GM21526 (cell line): ENCODE data around the gene IER5.

Experiments used
- ATAC-seq: cut with Tn5 transposase; IDR thresholded peaks from one replicate; pipeline ENCODE4 v1.9.1; 2021; ENCODE audit warnings: moderate library complexity; ENCODE audit not compliant: unreplicated experiment, low FRiP score

The IER5 gene

DNA sequence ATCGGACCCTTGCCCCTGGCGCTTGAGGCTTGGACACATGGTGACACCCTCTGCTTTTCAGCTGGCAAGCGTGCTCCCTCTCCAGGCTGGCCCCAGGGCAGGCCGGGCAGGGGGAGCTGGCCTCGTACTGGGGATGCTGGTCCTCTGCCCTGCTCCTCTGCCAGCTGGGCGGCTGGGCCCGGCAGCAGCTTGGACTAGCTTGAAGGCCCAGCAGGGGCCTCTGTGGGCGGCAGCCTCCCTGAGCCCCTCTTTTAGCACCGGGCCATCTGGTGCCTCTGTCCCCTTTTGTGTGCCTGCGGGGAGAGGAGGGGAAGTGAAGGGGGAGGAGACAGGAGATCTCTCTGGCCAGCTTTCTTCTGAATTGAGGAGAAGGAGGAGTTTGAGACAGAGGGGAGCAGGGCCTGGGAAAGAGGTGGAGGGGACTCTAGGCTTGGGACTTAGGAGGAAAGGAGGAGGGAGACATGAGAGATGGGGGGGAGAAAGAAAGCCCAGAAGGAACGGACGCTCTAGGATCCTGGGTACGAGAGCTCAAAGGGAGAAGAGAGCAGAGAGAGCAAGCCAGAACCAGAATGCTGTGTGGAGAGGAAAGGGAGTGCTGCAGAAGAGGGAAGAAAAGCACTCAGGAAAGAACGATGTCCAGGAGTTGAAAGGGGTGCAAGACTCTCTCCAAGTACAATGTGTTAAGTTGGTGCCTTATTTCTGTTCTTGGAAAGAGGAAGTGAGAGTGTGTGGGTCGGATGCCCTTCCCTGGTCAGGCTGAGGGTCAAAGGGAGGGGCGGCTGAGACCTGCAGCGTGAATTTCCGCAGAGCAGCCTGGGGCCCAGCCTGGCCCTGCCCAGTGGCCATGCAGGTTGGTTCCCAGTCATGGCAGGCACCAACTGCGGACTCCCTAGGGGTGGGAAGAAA, 40.3 kb downstream of the IER5 start:
- peak; percentile 45 for ATAC-seq

DNA sequence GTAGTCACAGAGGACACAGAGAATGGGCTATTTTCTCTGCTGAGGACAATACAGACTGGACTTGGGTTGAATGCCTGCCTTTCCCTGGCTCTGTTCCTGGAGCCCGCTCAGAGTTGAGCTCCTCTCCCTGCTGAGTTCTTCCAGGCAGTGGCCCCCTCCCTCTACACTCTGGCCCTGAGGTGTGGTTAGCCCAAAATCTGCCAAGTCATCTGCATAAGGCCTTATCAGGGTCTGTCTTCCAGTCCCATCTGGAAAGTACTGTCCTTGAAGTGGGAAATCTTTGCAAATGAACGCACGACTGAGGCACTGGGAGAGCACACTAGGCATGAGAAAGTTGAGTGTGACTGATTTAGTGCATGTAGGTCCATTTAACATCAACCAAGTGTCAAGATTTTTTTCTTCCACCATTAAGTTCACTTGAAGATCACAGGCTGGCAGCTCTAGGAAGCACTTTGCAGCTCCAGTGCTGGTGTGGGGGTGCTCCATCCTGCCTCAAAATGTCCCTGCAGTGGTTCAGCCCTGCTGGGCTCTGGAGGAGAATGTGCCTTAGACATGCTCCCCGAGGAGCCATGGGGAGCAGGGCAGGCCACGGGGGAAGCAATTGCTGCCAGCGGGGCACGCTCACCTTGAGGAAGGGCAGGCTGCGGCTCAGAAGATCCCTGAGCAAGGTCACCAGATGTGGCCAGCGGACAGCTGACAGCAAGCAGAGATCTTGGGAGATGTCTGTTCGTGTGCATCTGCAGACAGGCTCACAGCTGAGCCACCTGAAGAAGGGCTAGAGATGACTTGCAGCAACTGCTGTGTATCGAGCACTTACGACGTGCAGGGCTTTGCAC, 41.5 kb downstream of the IER5 start:
- ATAC-seq: no peak

DNA sequence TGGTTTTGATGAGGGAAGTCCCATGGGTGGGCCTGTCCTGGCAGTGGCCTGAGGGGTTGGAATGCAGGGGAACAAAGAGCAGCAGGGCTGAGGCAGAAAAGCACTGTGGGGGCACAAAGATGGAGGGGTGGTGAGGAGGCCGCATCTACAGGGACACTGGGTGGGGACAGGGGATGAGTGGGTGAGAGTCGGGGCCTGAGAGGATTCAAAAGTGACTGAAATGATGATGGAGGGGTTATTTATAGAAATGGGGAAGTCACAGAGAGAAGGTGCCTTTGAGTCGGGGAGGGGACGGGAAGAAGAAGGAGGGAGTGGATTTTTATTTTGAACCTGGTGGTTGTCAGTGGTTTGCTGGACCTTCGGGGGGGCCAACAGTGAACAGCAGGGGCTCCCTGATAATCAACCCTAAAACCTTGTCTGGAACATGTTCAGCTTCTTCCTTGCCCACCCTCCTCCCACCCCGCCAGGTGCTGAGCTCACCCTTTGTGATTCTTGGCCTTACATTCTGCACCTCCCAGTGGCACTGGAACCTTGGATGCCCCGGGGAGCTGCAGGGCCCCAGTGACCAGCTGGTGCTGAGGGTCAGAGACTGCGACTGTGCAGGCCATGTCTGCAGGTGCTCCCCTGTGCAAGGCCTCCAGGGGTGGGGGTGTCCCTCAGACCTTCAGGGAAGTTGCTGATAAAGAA, 42.9 kb downstream of the IER5 start:
- ATAC-seq: no peak

DNA sequence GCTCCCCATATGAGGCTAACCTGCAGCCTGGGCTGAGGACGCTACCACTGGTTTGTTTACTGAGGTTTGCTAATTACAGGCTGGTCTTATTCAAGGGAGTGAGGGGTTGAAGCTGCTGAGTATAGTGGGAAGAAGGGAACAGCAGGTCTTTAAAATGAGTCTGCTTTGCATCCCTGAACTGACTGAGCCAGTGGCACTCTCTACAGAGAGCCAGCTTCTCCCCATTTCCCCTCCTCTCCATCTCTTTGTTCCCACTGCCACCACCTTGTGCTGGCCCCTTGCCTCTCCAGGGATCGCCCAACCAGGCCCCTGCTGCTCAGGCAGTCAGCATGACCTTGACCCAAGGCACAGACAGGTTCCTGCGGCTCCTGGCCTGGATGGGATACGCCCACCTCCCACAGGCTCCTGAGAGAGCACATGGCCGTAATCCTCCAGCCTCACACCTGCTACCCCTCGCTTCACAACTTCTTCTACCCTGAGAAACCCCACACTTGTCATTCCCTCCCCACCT, 45.0 kb downstream of the IER5 start:
- ATAC-seq: no peak

DNA sequence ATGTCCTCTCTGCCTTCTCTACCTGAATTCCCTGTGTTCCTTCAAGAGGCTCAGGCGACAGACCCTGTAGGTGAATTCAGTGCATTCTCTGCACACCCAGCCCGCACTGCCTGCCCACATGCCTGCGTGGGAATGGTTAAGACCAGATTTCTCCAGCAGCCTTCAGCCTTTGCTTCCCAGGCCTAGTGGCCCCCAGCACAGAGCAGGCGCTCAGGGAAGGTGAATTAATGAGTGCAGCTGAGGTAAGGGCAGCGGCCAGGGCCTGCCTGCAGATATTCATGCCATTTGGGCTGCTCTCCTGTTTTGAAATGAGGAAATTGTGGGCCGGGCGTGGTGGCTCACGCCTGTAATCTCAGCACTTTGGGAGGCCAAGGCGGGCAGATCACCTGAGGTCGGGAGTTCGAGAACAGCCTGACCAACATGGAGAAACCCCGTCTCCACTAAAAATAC, 45.5 kb downstream of the IER5 start:
- ATAC-seq: no peak

DNA sequence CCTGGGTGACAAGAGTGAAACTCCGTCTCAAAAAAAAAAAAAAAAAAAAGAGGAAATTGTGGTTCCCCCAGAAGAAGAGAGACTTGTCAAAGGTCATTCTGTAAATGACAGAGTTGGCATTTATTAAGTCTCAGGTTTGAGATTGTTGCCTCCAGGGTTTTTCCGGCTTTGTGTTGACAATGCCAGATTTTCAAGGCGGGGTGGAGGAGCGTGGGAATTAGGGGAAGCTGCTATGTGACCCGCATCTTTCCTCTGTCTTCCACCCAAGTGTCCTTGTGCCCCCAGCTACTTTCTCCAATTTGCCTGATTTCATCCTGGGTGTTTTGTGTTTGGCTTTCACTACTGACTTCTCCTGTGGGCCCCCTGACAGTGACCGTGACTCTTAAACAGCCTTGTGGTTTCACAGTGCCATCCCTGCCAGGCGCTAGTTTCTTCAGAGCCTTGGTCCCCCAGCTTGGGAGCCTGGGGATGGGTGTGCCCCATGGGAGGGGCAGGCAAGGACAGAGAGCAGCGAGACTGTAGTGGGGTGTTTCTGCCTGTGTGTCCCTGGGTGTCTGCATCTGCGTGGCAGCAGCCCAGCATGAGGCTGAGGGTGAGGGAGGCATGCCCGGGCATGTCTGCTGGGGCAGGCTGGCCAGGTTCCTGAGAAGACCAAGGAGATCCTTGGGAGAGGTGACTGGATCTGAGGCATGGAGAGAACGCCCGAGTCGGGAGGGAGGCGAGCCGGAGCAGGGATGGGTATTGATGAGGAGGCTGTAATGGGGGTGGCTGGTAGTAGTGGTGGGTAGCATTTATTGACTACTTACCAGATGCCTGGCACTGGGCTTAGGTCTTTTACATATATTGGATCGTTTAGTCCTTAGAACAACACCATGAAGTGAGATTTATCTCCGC, 46.3 kb downstream of the IER5 start:
- ATAC-seq: peak; percentile 37

DNA sequence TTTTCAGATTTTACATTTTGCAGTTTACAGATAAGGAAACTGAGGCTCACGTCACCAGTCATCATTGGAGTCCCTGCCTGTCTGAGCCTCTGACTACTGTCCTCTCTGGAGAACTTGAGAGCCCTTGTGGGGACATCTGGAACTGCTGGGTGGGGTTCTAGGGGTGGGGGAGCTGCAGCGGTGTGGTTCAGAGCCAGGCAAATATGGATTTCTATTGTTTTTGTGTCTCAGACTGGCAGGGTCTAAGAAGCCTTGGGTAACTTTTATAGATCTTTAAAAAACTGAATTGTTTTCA, 46.9 kb downstream of the IER5 start:
- ATAC-seq: no peak

DNA sequence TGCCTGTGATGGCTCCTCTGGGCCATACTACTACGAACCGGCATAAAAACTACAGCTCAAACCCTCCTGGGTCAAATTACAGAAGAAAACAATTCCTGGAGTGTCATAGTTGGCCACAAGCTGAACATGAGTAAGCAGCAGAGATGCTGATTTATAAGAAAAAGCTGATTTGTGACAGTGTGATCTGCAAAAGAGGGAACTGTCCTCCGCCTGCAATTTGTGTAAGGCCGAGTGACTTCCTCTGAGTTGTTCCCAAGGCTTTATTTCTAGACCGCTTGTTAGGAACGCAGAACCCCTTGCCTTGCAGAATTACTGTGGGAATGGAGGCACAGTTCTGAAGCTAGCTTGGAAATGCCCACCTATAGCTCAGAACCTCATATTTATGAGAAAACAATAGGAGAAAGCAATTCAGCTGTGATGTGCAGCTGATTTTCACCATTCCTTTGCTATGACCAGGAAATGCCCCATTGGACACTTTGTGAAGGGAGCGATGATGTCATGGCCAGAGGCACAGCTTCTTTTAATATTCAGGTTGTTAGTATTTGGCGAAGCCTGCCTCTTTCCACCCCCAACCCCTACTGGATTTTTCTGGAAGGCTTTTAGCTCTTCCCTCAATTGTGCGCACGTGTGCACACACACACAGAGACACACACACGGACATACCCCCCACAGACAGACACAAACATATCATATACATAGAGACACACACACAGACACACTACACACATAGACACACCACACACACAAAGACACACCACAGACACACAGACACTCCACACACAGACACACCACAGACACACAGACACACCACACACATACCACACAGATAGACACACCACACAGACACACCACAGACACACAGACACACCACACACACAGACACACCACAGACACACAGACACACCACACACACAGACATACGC, 47.6 kb downstream of the IER5 start:
- ATAC-seq: no peak

DNA sequence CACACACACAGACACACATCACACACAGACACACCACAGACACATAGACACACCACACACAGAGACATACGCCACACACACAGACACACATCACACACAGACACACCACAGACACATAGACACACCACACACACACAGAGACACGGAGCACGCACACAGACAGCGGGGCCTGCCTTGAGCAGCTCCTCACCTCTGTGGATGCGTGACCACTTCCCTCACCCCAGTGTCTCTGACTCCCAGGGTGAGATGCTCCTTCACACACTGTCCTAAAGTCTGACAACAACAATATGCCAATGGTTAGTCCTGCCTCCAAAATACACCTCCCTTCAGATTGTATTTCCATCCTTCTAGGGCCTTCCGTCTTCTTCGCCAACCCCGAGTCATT, 48.2 kb downstream of the IER5 start:
- ATAC-seq: no peak

DNA sequence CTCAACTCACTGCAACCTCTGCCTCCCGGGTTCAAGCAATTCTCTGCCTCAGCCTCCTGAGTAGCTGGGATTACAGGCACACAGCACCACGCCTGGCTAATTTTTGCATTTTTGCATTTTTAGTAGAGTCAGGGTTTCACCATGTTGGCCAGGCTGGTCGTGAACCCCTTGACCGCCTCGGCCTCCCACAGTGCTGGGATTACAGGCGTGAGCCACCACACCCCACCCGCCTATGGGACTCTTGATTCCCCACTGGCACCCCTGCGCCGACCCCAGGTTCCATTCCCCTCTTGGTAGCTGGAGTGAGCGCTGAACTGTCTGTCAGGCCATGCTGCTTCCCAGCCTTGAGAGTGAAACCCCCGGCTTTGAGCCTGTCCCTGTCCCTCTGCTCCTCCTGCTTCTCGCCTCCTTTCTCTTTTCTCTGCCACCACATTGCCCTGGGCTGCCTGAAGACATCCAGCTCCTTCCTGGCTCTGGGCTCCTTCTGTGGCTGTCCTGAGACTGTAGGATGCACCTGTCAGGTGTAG, 48.8 kb downstream of the IER5 start:
- no peak for ATAC-seq

DNA sequence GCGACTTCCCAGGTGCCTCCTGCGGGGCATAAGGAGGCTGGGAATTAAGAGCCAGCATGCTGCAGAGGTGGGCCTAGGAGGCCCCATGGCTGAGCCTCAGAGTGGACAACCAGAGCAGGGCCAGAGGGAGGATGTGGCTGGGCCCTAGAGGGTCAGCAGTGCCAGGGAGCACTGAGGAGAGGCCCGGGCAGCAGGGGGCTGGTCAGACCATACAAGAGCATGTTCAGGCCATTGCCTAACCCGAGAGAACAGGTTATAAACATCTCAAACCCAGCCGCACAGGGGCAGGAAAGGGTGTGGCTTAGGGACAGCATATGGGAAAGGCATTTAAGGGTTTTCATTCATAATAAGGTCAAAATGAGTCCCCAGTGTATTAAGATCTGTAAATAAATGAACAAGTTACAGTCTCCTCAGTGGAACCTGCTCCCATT, 51.1 kb downstream of the IER5 start:
- no peak for ATAC-seq

DNA sequence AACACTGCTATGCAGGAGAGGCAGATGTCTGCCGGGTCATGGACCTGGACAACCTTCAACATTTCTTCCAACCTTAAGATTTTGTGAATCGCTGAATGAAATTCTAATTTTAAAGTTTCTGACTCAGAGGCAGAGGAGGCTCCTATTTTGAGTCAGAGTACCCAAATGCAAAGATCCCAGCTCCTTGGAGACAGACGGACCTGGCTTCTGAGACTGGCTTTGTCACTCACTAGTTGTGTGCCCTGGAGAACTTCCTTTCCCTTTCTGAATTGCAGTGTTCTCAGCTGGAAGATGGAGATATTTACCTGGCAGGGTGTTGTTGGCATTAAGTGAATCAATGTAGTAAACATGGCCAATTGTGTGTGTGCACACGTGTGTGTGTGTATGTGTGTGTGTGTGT, 51.9 kb downstream of the IER5 start:
- ATAC-seq: no peak

DNA sequence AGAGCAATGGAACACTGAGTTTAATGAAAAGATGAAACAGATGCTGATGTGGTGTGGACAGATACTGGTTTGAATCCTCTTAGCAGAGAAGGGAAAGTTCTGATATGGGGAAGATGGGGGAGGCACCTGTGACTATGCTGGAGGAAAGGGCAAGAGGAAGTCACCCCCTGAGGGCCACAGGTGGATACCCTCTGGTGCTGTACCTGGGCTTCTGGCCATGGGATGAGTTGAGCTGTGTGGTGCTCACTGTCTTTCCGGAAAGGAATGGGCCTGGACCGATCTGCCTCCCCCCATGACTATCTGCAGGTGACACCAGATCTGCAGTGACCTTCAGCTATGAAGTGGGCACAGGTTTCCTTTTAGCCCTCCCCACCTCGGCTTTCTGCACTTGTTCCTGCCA, 52.4 kb downstream of the IER5 start:
- no peak for ATAC-seq

DNA sequence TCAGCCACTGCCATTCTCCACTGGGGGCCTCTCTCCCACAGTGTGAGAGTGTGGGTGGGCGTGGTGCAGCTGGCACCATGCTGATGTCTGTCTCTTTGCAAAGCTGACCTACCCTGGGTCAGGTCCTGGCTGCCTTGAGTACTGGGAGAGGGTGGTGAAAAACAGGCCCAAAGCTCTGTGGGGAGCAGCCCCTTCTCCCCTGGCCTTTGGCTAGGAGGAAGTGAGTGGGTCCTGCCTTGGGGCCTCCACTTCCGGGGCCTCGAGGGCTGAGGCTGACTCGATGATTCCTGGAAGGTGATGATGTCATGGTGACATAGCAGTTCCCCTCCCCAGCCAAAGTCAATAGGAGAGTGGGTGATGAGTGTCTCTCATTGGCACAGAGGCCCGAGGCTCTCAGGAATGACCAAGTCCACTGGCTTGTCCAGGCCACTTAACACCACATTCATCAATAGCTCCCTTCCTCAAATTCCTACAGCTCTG, 53.0 kb downstream of the IER5 start:
- ATAC-seq: no peak
